Brain microvascular endothelial cell (primary cell): ENCODE results near the gene SMIM35.

ENCODE experiments used
- DNase-seq: peaks from one replicate; pipeline ENCODE4 v3.0.0-alpha.2; 2020
- H3K27ac ChIP-seq: fragments of 250-450 bp; sonication (Bioruptor Pico); 2 replicates; pipeline ENCODE4 v1.5.1; 2020; ENCODE audit warnings: mild to moderate bottlenecking, moderate library complexity
- H3K27me3 ChIP-seq: fragments of 250-450 bp; sonication (Bioruptor Pico); replicated peaks from 2 replicates; pipeline ENCODE4 v1.5.1; 2020; ENCODE audit warnings: mild to moderate bottlenecking
- H3K36me3 ChIP-seq: fragments of 250-450 bp; sonication (Bioruptor Pico); replicated peaks from 2 replicates; pipeline ENCODE4 v1.5.1; 2020; ENCODE audit warnings: mild to moderate bottlenecking
- H3K4me3 ChIP-seq: 2 replicates; pipeline ENCODE4 v1.5.1; 2011; ENCODE audit warnings: low read depth, mild to moderate bottlenecking, control low read depth, low read length, moderate library complexity
- CTCF ChIP-seq: IDR thresholded peaks from 2 replicates; pipeline ENCODE4 v1.5.1; 2011; ENCODE audit warnings: low read depth, mild to moderate bottlenecking, moderate library complexity, low read length, control low read depth, inconsistent platforms; ENCODE audit errors: missing control alignments
- in situ Hi-C: cut with HindIII; loops from 2 replicates; pipeline ENCODE4 v1.10.0; 2017; ENCODE audit warnings: low sequenced_read_pairs, low pct_ligation_motif_present

The SMIM35 gene

GRCh38 chr11:118042141-118042540 is 44.6 kb downstream of the SMIM35 start:
- Histone ChIP-seq H3K36me3 (no peaks in the 10 kb centered on the region), H3K27ac (no peak overlapping the region), H3K4me3 (no peak overlapping the region), H3K27me3 (no peaks in the 10 kb centered on the region)
- no peak for DNase-seq
- TF ChIP-seq CTCF, result no peak
- in situ Hi-C loops, result no loop called here

- H3K27me3 ChIP-seq, result no peaks in the 10 kb centered on the region
- no peak overlapping the region for H3K27ac ChIP-seq
- no peak for TF ChIP-seq CTCF
- in situ Hi-C loops, result no loop called here
- no peaks in the 10 kb centered on the region for H3K36me3 ChIP-seq
- DNase-seq, result no peak
- no peak overlapping the region for H3K4me3 ChIP-seq
These were observed 53.3 kb downstream of the SMIM35 start for GRCh38 chr11:118033443-118033842.

- Histone ChIP-seq H3K27ac (no peak overlapping the region), H3K36me3 (no peaks in the 10 kb centered on the region), H3K4me3 (no peak overlapping the region), H3K27me3 (no peaks in the 10 kb centered on the region)
- DNase-seq, result no peak
- no peak for TF ChIP-seq CTCF
- in situ Hi-C loops, result no loop called here
These were observed 58.1 kb downstream of the SMIM35 start for GRCh38 chr11:118028626-118029025.

- Histone ChIP-seq H3K4me3 (no peak overlapping the region), H3K27ac (no peak overlapping the region), H3K27me3 (no peaks in the 10 kb centered on the region), H3K36me3 (no peaks in the 10 kb centered on the region)
- in situ Hi-C loops, result no loop called here
- no peak for DNase-seq
- no peak for TF ChIP-seq CTCF
These were observed 59.1 kb downstream of the SMIM35 start for GRCh38 chr11:118027694-118028093.

- Histone ChIP-seq H3K4me3 (no peak overlapping the region), H3K27ac (no peak overlapping the region), H3K36me3 (no peaks in the 10 kb centered on the region), H3K27me3 (no peaks in the 10 kb centered on the region)
- no peak for TF ChIP-seq CTCF
- in situ Hi-C loops, result no loop called here
- DNase-seq, result no peak
These were observed 65.6 kb downstream of the SMIM35 start for GRCh38 chr11:118021146-118021545.

- in situ Hi-C loops, result no loop called here
- Histone ChIP-seq H3K27me3 (no peaks in the 10 kb centered on the region), H3K27ac (no peak overlapping the region), H3K4me3 (no peak overlapping the region), H3K36me3 (no peaks in the 10 kb centered on the region)
- no peak for TF ChIP-seq CTCF
- no peak for DNase-seq
These were observed 68.4 kb downstream of the SMIM35 start for GRCh38 chr11:118018401-118018800.
